ENCODE data around the gene EPHB2. TPM values are rescaled to one million over a fixed set of nuclear protein-coding genes. Genes with fewer than 3 reads are reported as not detected.

EPHB2 gene
- total and polyA plus RNA-seq, 2 of the 4 experiments (the other 2 are of a cell fraction): 52.3 to 58.8 TPM

- no TSS peak for BruUV-seq (replicated peaks)
- in situ Hi-C loops (cut with MboI; ENCODE audit: low sequenced_read_pairs): no loop called here
- WGBS, 2 experiments (ENCODE audit: extremely low coverage in 2 of 2, insufficient read length in 1 of 2): 50% methylated on average over 1 of the region's 3 CpGs; no CpG with 5 or more reads in 1 of the 2 experiments
Measured at GRCh38 chr1:22962558-22962957, 251.9 kb downstream of the EPHB2 start.

More at GRCh38 chr1:22962558-22962957, 251.9 kb downstream of the EPHB2 start:
- no peaks in the 10 kb centered on the region for H3K4me1 ChIP-seq (ENCODE audit: control insufficient read depth, insufficient read depth, low read length)
- no peaks in the 10 kb centered on the region for H3K79me1 ChIP-seq (ENCODE audit: low read depth in 1 of 2, low read length in 2 of 2)
- H3K9me1 ChIP-seq (ENCODE audit: insufficient read depth, low read length): no peaks in the 10 kb centered on the region
- no peak overlapping the region for H2BK120ac ChIP-seq (ENCODE audit: low read depth, low read length)
- no peaks in the 10 kb centered on the region for H3K36me3 ChIP-seq (ENCODE audit: control insufficient read depth, insufficient read depth, low read length)
- H3K9me3 ChIP-seq (ENCODE audit: control insufficient read depth, insufficient read depth, low read length): peaks cover 8% of the 10 kb centered on the region
- H4K5ac ChIP-seq (ENCODE audit: low read depth, low read length): no peak overlapping the region
- dilution Hi-C loops (cut with HindIII; ENCODE audit: low sequenced_read_pairs, unreplicated experiment): no loop called here
- no peak overlapping the region for H3K9ac ChIP-seq (ENCODE audit: low read depth, low read length)
- no peak overlapping the region for H4K91ac ChIP-seq (ENCODE audit: insufficient read depth, low read depth, low read length)
- H2BK5ac ChIP-seq (ENCODE audit: low read depth, low read length, poor library complexity, severe bottlenecking): no peak overlapping the region
- H2BK15ac ChIP-seq (ENCODE audit: low read depth, low read length): no peak overlapping the region
- H3K27ac ChIP-seq (ENCODE audit: insufficient read depth, low read length): no peak overlapping the region
- no peak overlapping the region for H3K4me2 ChIP-seq (ENCODE audit: low read depth, low read length)
- no peak overlapping the region for H3K56ac ChIP-seq (ENCODE audit: extremely low read depth, insufficient read depth, low read length)
- H3K4ac ChIP-seq (ENCODE audit: low read depth, low read length): no peak overlapping the region
- no peaks in the 10 kb centered on the region for H4K20me1 ChIP-seq (ENCODE audit: insufficient read depth, low read length)
- H3K18ac ChIP-seq (ENCODE audit: low read depth, low read length): no peak overlapping the region
- intact Hi-C loops (cut with micrococcal nuclease): loop anchor here (10.0 kb wide), 1 partner anchor 298 kb away; no protein-coding TSS in a partner anchor
- no peak for DNase-seq
- CTCF ChIA-PET: no interaction called here
- H3K27me3 ChIP-seq (ENCODE audit: control insufficient read depth, insufficient read depth, low read length): peaks cover 38% of the 10 kb centered on the region
- no peak overlapping the region for H2BK20ac ChIP-seq (ENCODE audit: low read depth, low read length)
- POLR2A ChIA-PET (ENCODE audit: unreplicated experiment): no interaction called here
- H3K4me3 ChIP-seq (ENCODE audit: insufficient read depth, low read depth, low read length): no peak overlapping the region
- no peak overlapping the region for H2AFZ ChIP-seq (replicated peaks; ENCODE audit: low read length, poor library complexity)
- no peak for ATAC-seq (ENCODE audit: low read depth)
- H3K14ac ChIP-seq (replicated peaks; ENCODE audit: low read depth, low read length): no peak overlapping the region
- no peak overlapping the region for H4K8ac ChIP-seq (ENCODE audit: low read depth in 2 of 2, low read length in 2 of 2)
- no peak overlapping the region for H2AK9ac ChIP-seq (replicated peaks; ENCODE audit: low read depth, low read length, poor library complexity)
- no peak overlapping the region for H2AK5ac ChIP-seq (ENCODE audit: low read depth, low read length)
- TF ChIP-seq ELK1 (IDR thresholded peaks at IDR 0.05; ENCODE audit: borderline replicate concordance, low read depth, low read length) (no peak), BHLHE40 (IDR thresholded peaks at IDR 0.05; ENCODE audit: low read depth, low read length) (no peak), FOS (IDR thresholded peaks at IDR 0.05; ENCODE audit: low read depth, low read length) (no peak), SMC3 (IDR thresholded peaks at IDR 0.05; ENCODE audit: low read depth, low read length) (no peak), CEBPB (IDR thresholded peaks at IDR 0.05; ENCODE audit: low read depth, low read length) (no peak), NFE2L2 (IDR thresholded peaks at IDR 0.05; ENCODE audit: low read depth, low read length) (no peak), MAZ (IDR thresholded peaks at IDR 0.05; ENCODE audit: borderline replicate concordance, low read depth, low read length) (no peak), POLR2A (IDR thresholded peaks at IDR 0.05; ENCODE audit: low read depth, low read length) (no peak), CHD1 (IDR thresholded peaks at IDR 0.05; ENCODE audit: low read depth, low read length) (no peak), RFX5 (IDR thresholded peaks at IDR 0.05; ENCODE audit: low read depth, low read length) (no peak), MAFK (IDR thresholded peaks at IDR 0.05; ENCODE audit: low read depth, low read length) (no peak)
- TF ChIP-seq, protein P1, sequence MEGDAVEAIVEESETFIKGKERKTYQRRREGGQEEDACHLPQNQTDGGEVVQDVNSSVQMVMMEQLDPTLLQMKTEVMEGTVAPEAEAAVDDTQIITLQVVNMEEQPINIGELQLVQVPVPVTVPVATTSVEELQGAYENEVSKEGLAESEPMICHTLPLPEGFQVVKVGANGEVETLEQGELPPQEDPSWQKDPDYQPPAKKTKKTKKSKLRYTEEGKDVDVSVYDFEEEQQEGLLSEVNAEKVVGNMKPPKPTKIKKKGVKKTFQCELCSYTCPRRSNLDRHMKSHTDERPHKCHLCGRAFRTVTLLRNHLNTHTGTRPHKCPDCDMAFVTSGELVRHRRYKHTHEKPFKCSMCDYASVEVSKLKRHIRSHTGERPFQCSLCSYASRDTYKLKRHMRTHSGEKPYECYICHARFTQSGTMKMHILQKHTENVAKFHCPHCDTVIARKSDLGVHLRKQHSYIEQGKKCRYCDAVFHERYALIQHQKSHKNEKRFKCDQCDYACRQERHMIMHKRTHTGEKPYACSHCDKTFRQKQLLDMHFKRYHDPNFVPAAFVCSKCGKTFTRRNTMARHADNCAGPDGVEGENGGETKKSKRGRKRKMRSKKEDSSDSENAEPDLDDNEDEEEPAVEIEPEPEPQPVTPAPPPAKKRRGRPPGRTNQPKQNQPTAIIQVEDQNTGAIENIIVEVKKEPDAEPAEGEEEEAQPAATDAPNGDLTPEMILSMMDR (conservative IDR thresholded peaks at IDR 0.05; ENCODE audit: low read depth, low read length): no peak
- TF ChIP-seq, protein P2, sequence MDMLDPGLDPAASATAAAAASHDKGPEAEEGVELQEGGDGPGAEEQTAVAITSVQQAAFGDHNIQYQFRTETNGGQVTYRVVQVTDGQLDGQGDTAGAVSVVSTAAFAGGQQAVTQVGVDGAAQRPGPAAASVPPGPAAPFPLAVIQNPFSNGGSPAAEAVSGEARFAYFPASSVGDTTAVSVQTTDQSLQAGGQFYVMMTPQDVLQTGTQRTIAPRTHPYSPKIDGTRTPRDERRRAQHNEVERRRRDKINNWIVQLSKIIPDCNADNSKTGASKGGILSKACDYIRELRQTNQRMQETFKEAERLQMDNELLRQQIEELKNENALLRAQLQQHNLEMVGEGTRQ (IDR thresholded peaks at IDR 0.05; ENCODE audit: low read depth, low read length): no peak
- no peak overlapping the region for H3K23ac ChIP-seq (ENCODE audit: low read depth, low read length)

All from IMR-90 (cell line).